Tibial artery (tissue), 4 donors: ENCODE results near the gene TLR9.
"Not testable (repeated sequence)": the region's sequence is repeated elsewhere in the genome, so short reads cannot be mapped to it uniquely, and the experiment has no call there.

Experiments
- DNase-seq, 2 donors: peaks; one replicate each; pipeline ENCODE4 v3.0.0-alpha.2; 2019
- H3K27ac ChIP-seq, 2 donors: fragments of 200-600 bp; sonication (generic) in 1 of 2; 1 replicate in 1 of 2; 2 replicates in 1 of 2; pipeline ENCODE4 v1.5.1; 2018 to 2019; ENCODE audit warnings: mild to moderate bottlenecking in 1 of 2
- H3K27me3 ChIP-seq, 2 donors: fragments of 200-600 bp; sonication (generic) in 1 of 2; one replicate each; pipeline versions ENCODE4 v1.5.1 to v1.6.0; 2016 to 2019
- H3K36me3 ChIP-seq, 3 donors: fragments of 200-600 bp; sonication (generic) in 2 of 3; one replicate each; pipeline ENCODE4 v1.5.1; 2016 to 2019; ENCODE audit warnings: mild to moderate bottlenecking in 2 of 3
- H3K4me1 ChIP-seq, 4 donors: fragments of 200-600 bp; sonication (generic) in 2 of 4; 1 replicate in 3 of 4; 2 replicates in 1 of 4; pipeline ENCODE4 v1.5.1; 2016 to 2019
- H3K4me3 ChIP-seq, 2 donors: fragments of 200-600 bp; sonication (generic) in 1 of 2; 1 replicate in 1 of 2; 2 replicates in 1 of 2; pipeline ENCODE4 v1.5.1; 2018 to 2019; ENCODE audit warnings: mild to moderate bottlenecking in 2 of 2
- H3K9me3 ChIP-seq, 3 donors: fragments of 200-600 bp; sonication (generic) in 1 of 3; one replicate each; pipeline ENCODE4 v1.5.1; 2016 to 2019
- intact Hi-C: fragments of 100-400 bp; cut with DNase I; formaldehyde crosslinking; loops from one replicate; pipeline ENCODE4 v1.15.0; 2023; ENCODE audit warnings: low total_unique reads
- TF ChIP-seq, protein P1 (sequence below), 2 experiments: fragments of 200-600 bp in 1 of 2; fragments of 450-650 bp in 1 of 2; IDR thresholded peaks; one replicate each; pipeline ENCODE4 v1.5.1; 2017 to 2019; ENCODE audit warnings: antibody characterized with exemption in 2 of 2, mild to moderate bottlenecking in 1 of 2, moderate library complexity in 1 of 2

The TLR9 gene, protein sequence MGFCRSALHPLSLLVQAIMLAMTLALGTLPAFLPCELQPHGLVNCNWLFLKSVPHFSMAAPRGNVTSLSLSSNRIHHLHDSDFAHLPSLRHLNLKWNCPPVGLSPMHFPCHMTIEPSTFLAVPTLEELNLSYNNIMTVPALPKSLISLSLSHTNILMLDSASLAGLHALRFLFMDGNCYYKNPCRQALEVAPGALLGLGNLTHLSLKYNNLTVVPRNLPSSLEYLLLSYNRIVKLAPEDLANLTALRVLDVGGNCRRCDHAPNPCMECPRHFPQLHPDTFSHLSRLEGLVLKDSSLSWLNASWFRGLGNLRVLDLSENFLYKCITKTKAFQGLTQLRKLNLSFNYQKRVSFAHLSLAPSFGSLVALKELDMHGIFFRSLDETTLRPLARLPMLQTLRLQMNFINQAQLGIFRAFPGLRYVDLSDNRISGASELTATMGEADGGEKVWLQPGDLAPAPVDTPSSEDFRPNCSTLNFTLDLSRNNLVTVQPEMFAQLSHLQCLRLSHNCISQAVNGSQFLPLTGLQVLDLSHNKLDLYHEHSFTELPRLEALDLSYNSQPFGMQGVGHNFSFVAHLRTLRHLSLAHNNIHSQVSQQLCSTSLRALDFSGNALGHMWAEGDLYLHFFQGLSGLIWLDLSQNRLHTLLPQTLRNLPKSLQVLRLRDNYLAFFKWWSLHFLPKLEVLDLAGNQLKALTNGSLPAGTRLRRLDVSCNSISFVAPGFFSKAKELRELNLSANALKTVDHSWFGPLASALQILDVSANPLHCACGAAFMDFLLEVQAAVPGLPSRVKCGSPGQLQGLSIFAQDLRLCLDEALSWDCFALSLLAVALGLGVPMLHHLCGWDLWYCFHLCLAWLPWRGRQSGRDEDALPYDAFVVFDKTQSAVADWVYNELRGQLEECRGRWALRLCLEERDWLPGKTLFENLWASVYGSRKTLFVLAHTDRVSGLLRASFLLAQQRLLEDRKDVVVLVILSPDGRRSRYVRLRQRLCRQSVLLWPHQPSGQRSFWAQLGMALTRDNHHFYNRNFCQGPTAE

DNA sequence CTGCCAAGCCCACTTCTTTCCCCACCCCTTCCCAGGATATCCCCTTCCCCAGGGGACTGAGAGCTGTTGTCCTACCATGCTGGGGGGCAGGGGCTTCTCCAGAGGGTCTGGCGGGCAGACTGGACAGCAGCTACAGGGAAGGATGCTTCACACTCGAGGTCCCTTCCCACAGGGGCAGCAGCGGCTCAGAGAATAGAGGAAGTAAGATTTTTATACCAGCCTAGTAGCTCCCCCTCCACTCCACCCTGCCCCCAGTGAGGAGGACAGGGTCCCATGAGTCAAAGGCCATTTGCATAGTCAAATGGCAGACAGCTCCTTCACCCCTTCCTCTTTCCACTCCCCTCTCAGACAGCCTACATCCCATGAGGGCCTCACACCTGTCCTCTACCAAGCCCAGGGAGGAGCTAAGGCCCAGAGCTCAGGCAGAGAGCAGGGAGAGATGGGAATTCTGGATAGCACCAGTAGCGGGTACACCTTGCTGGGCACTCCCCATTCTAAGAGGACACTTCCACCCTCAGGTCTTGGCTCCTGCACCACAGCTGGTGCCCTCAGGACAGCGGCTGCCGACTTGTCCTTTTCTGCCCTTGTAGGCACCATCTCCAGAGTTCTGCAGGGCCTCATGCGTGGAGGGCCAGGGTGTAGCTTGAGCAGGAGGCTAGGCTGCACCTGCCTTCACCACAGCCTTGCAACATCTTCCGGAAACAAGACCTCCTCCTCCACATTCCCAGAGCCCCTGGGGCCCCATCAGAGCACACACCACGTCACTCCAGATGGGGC lies at the start of gene TLR9:
Gene TLR9, minus strand, starts transcription at position 194 of the 777 bp plus-strand sequence. Its CDS starts 116 bp downstream, at position 78.
- H3K36me3 ChIP-seq: peaks cover 23 to 50% (median 29%) of the 10 kb centered on the region in 3 donors
- H3K27me3 ChIP-seq: no peaks in the 10 kb centered on the region
- TF ChIP-seq, protein P1, sequence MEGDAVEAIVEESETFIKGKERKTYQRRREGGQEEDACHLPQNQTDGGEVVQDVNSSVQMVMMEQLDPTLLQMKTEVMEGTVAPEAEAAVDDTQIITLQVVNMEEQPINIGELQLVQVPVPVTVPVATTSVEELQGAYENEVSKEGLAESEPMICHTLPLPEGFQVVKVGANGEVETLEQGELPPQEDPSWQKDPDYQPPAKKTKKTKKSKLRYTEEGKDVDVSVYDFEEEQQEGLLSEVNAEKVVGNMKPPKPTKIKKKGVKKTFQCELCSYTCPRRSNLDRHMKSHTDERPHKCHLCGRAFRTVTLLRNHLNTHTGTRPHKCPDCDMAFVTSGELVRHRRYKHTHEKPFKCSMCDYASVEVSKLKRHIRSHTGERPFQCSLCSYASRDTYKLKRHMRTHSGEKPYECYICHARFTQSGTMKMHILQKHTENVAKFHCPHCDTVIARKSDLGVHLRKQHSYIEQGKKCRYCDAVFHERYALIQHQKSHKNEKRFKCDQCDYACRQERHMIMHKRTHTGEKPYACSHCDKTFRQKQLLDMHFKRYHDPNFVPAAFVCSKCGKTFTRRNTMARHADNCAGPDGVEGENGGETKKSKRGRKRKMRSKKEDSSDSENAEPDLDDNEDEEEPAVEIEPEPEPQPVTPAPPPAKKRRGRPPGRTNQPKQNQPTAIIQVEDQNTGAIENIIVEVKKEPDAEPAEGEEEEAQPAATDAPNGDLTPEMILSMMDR (IDR thresholded peaks at IDR 0.05): no peak
- intact Hi-C loops: no loop called here
- no peak for DNase-seq
- H3K27ac ChIP-seq: no peak within 1 kb of the TSS
- peaks cover 0 to 15% (median 0%) of the 10 kb centered on the region in 4 donors for H3K4me1 ChIP-seq
- no peaks in the 10 kb centered on the region for H3K9me3 ChIP-seq
- no peak within 1 kb of the TSS for H3K4me3 ChIP-seq

DNA sequence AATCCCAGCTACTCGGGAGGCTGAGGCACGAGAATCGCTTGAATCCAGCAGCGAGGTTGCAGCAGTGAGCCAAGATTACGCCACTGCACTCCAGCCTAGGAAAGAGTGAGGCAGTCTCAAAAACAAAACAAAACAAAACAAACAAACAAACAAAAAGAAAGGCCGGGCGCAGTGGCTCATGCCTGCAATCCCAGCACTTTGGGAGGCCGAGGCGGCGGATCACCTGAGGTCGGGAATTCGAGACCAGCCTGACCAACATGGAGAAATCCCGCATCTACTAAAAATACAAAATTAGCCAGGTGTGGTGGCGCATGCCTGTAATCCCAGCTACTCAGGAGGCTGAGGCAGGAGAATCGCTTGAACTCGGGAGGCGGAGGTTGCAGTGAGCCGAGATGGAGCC lies 49.3 kb upstream of the TLR9 start:
- H3K4me1 ChIP-seq: peaks cover 0 to 84% (median 58%) of the 10 kb centered on the region in 4 donors

DNA sequence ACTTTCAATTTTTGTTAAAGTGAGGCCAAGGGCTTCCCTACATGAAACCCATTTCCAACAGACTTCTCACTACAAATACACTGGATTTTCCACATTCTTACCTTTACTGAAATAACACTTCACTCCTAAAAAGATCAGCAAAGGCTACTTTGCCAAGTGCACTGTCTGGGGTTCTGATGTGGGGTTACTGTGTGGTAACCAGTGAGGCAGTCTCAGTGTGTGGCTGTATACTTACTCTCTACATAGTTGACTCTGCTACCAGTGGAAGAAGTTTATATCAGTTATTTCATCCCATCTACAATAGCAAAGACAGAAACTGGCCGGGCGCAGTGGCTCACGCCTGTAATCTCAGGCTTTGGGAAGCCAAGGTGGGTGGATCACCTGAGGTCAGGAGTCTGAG lies 47.4 kb upstream of the TLR9 start:
- TF ChIP-seq, protein P1 (IDR thresholded peaks at IDR 0.05): no peak
- Histone ChIP-seq H3K27ac (no peak overlapping the region), H3K9me3 (no peaks in the 10 kb centered on the region), H3K27me3 (no peaks in the 10 kb centered on the region), H3K36me3 (peaks cover 19 to 30% (median 20%) of the 10 kb centered on the region in 3 donors), H3K4me3 (no peak overlapping the region), H3K4me1 (peaks cover 0 to 82% (median 50%) of the 10 kb centered on the region in 4 donors)
- intact Hi-C loops: no loop called here
- no peak for DNase-seq

More for the DNA sequence above, 49.3 kb upstream of the TLR9 start:
- H3K27me3 ChIP-seq, DNase-seq, intact Hi-C loops, H3K4me3 ChIP-seq, H3K9me3 ChIP-seq: not testable (repeated sequence)
- H3K27ac ChIP-seq: peak overlapping the region in 1 of 2 donors; percentile 99
- peaks cover 0 to 11% (median 5%) of the 10 kb centered on the region in 3 donors for H3K36me3 ChIP-seq

DNA sequence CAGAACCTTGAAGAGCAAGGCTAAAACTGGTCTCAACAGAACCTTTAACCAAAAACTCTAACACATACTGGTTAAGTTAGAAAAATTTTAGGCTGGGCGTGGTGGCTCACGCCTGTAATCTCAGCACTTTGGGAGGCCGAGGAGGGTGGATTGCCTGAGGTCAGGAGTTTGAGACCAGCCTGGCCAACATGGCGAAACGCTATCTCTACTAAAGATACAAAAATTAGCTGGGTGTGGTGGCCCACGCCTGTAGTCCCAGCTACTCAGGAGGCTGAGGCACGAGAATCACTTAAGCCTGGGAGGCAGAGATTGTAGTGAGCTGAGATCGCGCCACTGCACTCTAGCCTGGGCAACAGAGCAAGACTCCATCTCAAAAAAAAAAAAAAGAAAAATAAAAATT lies 46.7 kb upstream of the TLR9 start:
- H3K36me3 ChIP-seq: peaks cover 22 to 36% (median 24%) of the 10 kb centered on the region in 3 donors
- H3K4me1 ChIP-seq: peaks cover 0 to 79% (median 50%) of the 10 kb centered on the region in 4 donors
- intact Hi-C loops, H3K27me3 ChIP-seq, H3K9me3 ChIP-seq, H3K4me3 ChIP-seq, DNase-seq: not testable (repeated sequence)
- peak overlapping the region in 1 of 2 donors; percentile 49 for H3K27ac ChIP-seq

DNA sequence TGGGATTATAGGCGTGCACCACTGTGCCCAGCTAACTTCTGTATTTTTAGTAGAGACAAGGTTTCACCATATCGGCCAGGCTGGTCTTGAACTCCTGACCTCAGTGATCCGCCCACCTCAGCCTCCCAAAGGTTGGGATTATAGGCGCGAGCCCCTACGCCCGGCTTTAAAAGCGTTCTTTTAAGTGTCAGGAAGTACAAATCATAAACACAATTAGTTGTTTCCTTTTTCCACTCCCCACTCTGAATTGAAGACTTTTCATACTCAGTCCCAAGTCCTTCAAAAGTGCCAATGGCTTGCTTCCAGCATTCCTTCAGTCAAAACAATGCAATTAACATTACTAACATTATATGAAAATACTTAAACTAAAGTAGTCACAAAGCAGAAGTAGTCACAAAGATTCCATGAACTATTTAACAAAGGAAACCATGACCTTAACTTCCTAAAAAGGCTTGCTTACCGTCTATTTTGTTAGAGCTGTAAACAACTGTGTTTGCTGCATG lies 44.9 kb upstream of the TLR9 start:
- TF ChIP-seq, protein P1 (IDR thresholded peaks at IDR 0.05): no peak
- H3K4me1 ChIP-seq: peaks cover 0 to 60% (median 34%) of the 10 kb centered on the region in 4 donors
- H3K27me3 ChIP-seq: no peaks in the 10 kb centered on the region
- H3K4me3 ChIP-seq: no peak overlapping the region
- peak overlapping the region in 1 of 2 donors; percentile 49 for H3K27ac ChIP-seq
- H3K9me3 ChIP-seq: no peaks in the 10 kb centered on the region
- peaks cover 38 to 54% (median 43%) of the 10 kb centered on the region in 3 donors for H3K36me3 ChIP-seq
- intact Hi-C loops: no loop called here
- no peak for DNase-seq
